H1 (cell line): ENCODE results near the gene TMEM212. TPM values are rescaled to one million over a fixed set of nuclear protein-coding genes. Genes with fewer than 3 reads are reported as not detected.

Experiments used
- polyA plus RNA-seq, 7 experiments: library from polyadenylated mRNA; depleted of rRNA in 3 of 7; stranded (reverse) in 5 of 7; unstranded in 2 of 7; fragments of >200 nt in 5 of 7; fragments of 200-250 nt in 2 of 7; gene quantifications; 1 replicate in 5 of 7; 2 replicates in 1 of 7; 4 replicates in 1 of 7; pipeline versions ENCODE4 v1.2.1 to v1.2.3, GENCODE V29; 2011 to 2013; ENCODE audit warnings: missing spikeins in 2 of 7, mixed read lengths in 2 of 7
- total RNA-seq: library from RNA; stranded (reverse); fragmentation: NEBNext Ultra II Directional; extraction: Animal tissue kit (Norgen Biotek cat#: 25700); gene quantifications from 2 replicates; pipeline ENCODE4 v1.2.1, GENCODE V29; 2021
- TF ChIP-seq, protein P1 (sequence below): fragments of 300-600 bp; sonication (generic); IDR thresholded peaks from 2 replicates; pipeline ENCODE4 v1.7.1; 2012; ENCODE audit warnings: low read length, moderate library complexity, mild to moderate bottlenecking, inconsistent platforms; ENCODE audit not compliant: insufficient replicate concordance

Gene TMEM212
- total and polyA plus RNA-seq, 2 of the 8 experiments (the other 6 are each of a cell fraction or from before 2014, with no cell fraction given), result not detected

DNA sequence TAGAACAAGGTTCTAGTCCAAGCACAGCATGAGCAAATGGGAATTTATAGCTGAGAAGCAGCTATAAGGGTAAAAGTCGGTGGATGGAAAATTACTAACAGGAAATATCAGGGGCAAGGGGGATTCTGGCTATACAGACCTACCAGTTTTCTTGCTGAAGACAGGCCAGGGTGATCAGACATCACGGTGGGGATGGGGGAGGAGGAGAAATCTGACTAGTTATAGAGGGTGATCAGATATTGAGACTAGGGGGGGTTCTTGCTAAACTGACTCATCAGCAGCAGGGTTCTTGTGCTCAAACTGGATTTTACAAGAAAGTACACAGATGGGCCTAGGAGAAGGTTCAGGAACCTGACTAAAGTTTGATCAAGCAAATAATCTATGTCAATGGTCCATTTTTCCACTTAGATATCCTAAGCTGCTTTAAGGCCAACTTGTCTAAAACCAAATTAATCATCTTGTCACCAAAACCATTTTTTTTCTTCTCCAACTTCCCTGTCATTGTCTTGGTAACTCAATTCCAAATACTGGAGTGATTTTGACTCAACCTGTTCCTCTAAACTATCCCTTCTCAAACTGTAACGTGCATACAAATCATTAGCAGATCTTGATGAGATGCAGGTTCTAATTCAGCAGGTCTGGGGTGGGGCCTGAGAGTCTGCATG lies 4.6 kb downstream of the TMEM212 start (continued):
- TF ChIP-seq, protein P1, sequence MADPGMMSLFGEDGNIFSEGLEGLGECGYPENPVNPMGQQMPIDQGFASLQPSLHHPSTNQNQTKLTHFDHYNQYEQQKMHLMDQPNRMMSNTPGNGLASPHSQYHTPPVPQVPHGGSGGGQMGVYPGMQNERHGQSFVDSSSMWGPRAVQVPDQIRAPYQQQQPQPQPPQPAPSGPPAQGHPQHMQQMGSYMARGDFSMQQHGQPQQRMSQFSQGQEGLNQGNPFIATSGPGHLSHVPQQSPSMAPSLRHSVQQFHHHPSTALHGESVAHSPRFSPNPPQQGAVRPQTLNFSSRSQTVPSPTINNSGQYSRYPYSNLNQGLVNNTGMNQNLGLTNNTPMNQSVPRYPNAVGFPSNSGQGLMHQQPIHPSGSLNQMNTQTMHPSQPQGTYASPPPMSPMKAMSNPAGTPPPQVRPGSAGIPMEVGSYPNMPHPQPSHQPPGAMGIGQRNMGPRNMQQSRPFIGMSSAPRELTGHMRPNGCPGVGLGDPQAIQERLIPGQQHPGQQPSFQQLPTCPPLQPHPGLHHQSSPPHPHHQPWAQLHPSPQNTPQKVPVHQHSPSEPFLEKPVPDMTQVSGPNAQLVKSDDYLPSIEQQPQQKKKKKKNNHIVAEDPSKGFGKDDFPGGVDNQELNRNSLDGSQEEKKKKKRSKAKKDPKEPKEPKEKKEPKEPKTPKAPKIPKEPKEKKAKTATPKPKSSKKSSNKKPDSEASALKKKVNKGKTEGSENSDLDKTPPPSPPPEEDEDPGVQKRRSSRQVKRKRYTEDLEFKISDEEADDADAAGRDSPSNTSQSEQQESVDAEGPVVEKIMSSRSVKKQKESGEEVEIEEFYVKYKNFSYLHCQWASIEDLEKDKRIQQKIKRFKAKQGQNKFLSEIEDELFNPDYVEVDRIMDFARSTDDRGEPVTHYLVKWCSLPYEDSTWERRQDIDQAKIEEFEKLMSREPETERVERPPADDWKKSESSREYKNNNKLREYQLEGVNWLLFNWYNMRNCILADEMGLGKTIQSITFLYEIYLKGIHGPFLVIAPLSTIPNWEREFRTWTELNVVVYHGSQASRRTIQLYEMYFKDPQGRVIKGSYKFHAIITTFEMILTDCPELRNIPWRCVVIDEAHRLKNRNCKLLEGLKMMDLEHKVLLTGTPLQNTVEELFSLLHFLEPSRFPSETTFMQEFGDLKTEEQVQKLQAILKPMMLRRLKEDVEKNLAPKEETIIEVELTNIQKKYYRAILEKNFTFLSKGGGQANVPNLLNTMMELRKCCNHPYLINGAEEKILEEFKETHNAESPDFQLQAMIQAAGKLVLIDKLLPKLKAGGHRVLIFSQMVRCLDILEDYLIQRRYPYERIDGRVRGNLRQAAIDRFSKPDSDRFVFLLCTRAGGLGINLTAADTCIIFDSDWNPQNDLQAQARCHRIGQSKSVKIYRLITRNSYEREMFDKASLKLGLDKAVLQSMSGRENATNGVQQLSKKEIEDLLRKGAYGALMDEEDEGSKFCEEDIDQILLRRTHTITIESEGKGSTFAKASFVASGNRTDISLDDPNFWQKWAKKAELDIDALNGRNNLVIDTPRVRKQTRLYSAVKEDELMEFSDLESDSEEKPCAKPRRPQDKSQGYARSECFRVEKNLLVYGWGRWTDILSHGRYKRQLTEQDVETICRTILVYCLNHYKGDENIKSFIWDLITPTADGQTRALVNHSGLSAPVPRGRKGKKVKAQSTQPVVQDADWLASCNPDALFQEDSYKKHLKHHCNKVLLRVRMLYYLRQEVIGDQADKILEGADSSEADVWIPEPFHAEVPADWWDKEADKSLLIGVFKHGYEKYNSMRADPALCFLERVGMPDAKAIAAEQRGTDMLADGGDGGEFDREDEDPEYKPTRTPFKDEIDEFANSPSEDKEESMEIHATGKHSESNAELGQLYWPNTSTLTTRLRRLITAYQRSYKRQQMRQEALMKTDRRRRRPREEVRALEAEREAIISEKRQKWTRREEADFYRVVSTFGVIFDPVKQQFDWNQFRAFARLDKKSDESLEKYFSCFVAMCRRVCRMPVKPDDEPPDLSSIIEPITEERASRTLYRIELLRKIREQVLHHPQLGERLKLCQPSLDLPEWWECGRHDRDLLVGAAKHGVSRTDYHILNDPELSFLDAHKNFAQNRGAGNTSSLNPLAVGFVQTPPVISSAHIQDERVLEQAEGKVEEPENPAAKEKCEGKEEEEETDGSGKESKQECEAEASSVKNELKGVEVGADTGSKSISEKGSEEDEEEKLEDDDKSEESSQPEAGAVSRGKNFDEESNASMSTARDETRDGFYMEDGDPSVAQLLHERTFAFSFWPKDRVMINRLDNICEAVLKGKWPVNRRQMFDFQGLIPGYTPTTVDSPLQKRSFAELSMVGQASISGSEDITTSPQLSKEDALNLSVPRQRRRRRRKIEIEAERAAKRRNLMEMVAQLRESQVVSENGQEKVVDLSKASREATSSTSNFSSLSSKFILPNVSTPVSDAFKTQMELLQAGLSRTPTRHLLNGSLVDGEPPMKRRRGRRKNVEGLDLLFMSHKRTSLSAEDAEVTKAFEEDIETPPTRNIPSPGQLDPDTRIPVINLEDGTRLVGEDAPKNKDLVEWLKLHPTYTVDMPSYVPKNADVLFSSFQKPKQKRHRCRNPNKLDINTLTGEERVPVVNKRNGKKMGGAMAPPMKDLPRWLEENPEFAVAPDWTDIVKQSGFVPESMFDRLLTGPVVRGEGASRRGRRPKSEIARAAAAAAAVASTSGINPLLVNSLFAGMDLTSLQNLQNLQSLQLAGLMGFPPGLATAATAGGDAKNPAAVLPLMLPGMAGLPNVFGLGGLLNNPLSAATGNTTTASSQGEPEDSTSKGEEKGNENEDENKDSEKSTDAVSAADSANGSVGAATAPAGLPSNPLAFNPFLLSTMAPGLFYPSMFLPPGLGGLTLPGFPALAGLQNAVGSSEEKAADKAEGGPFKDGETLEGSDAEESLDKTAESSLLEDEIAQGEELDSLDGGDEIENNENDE, result no peak
